ENCODE results near the gene CERS1.
"Not testable (repeated sequence)": the region's sequence is repeated elsewhere in the genome, so short reads cannot be mapped to it uniquely, and the experiment has no call there.

CERS1 gene

GRCh38 chr19:18919086-18919899 lies 23.3 kb upstream of the CERS1 start, which contains the start of the genes COPE and DDX49:
COPE (minus strand) TSS chr19:18919387; CDS start chr19:18919348, 39 bp downstream.
DDX49 (plus strand) TSS chr19:18919715; CDS start chr19:18919742, 27 bp downstream.
- DNase-seq (ENCODE audit: low read depth in 2 of 2) = peak; percentile 90 to 97

DNA sequence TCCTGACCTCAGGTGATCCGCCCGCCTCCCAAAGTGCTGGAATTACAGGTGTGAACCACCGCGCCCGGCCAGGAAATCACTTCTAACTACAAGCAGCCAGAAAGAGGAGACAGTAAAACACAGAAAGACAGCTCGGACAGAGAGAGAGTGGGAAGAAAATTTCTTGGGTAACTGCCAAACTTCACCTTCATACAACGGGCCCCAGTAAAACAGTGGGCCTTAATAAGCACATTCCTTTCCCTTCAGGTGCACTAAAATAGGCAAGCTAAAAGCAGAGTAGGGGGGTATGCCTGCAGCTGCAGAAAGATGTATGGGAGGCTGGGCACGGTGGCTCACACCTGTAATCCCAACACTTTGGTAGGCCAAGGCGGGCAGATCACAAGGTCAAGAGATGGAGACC lies 21.6 kb upstream of the CERS1 start:
- not testable (repeated sequence) for DNase-seq (ENCODE audit: low read depth in 2 of 2)

- no peak for DNase-seq (ENCODE audit: low read depth in 2 of 2)
Measured at GRCh38 chr19:18915639-18916038, 19.7 kb upstream of the CERS1 start.

DNA sequence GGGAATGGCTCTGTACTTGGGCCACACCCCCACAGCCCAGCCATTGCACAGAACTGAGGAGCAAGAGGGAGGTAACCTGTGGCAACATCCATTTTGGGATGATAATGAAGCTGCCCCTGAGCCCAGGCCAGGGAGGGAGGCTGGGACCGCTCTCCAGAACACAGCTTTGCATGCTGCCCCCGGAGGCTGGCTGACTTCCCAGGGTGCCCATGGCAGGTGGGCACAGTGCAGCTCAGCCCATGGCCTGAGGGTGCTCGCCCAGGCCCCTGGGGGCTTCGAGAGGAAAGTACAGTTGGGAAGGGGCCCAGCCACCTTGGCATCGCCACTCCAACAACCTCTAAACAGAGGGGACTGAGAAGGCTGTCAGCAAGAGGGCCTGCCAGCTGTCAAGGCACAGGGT lies 17.5 kb upstream of the CERS1 start:
- no peak for DNase-seq (ENCODE audit: low read depth in 2 of 2)

- DNase-seq (ENCODE audit: low read depth in 2 of 2) = no peak
Measured at GRCh38 chr19:18912933-18913332, 17.0 kb upstream of the CERS1 start.

- DNase-seq (ENCODE audit: low read depth in 2 of 2) = no peak
Measured at GRCh38 chr19:18910801-18911436, 15.0 kb upstream of the CERS1 start.

DNA sequence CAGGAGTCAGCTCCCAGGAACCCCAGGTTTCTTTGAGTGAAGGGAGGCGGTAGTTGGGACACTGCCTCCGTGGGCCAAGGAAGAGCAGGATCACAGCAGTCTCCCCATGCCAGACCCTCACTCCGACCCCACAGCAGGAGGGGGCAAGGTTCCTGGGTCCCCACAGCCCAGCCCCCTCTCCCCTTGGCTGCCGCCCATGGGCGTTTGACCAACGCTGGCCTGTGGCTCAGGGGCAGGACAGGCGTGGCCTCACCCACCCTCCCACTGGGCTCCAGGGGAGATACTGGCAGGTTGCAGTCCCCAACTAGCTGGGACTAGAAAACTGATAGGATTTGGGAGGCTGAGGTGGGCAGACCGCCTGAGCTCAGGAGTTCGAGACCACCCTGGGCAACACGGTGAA lies 14.1 kb upstream of the CERS1 start:
- no peak for DNase-seq (ENCODE audit: low read depth in 2 of 2)

DNA sequence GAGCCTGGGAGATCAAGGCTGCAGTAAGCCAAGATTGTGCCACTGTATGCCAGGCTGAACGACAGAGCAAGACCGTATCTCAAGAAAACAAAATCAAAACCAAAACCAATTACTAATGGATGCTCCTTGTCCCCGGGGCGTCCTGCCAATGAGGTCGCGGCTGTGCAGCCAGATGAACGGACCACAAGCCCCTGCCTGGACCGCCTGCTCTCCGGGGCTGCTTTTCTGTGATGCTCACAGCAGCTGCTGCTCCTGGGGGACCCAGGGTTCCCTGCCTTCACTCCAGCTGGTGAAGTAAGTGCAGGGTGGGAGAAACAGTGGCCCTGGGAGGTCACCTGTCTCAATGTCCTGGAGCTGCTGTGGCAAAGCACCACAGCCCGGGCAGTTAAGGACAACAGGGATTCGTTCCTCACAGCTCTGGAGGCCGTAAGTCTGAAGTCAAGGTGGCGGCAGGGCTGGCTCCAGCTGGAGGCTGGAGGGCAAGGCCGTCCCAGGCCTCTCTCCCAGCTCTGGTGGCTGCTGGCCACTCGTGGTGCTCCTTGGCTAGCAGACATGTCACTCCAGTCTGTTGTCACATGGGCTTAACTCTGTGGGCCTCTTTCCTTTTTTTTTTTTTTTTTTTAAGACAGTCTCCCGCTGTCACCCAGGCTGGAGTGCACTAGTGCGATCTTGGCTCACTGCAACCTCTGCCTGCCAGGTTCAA lies 13.1 kb upstream of the CERS1 start:
- DNase-seq (ENCODE audit: low read depth in 2 of 2) = no peak

DNA sequence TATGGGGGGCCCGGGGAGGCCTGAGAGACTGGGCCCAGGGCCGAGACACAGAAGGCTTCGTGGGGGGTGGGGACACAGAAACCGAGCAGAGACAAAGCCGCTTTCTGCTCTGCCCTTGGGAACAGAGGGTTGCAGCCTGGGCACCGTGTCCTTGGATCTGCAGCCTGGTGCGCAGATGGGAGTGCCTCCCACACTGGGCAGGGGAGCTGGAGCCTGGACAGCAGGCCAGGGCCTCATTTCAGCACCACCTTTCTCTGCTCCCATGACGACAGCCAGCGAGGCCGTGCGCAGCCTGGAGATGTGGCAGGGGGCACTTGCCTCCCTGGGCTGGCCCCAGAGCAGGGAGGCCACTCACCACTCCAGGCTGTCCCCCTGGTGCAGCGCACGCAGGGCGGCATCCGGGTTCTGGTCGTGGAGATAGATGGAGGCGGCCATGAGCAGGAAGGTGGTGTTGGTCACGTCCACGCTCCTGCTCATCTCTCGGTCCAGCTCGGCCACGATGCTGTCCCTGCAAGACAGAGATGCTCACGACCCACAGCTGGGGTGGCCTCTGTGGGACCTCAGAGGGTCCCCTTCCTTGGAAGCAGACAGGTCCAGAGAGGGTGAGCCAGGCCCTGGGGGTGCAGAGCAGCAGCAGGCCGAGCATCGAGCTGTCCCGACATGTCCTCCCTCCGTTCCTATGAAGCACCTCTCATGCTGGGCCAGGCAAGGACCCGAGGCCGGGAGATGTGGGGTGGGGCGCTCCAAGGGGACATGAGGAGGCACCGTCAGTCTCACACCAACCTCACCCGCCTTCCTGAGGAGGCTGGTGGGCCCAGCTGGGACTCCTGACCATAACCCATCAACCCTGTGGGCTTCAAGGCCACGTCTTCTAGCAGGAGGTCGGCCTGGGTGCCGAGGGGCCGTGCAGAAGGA lies 10.9 kb upstream of the CERS1 start:
- DNase-seq (ENCODE audit: low read depth in 2 of 2) = no peak

- DNase-seq (ENCODE audit: low read depth in 2 of 2) = no peak
Measured at GRCh38 chr19:18905513-18906236, 9.7 kb upstream of the CERS1 start.

GRCh38 chr19:18905058-18905456 lies 9.1 kb upstream of the CERS1 start:
- DNase-seq (ENCODE audit: low read depth in 2 of 2) = no peak

- no peak for DNase-seq (ENCODE audit: low read depth in 2 of 2)
Measured at GRCh38 chr19:18904334-18905057, 8.5 kb upstream of the CERS1 start.

DNA sequence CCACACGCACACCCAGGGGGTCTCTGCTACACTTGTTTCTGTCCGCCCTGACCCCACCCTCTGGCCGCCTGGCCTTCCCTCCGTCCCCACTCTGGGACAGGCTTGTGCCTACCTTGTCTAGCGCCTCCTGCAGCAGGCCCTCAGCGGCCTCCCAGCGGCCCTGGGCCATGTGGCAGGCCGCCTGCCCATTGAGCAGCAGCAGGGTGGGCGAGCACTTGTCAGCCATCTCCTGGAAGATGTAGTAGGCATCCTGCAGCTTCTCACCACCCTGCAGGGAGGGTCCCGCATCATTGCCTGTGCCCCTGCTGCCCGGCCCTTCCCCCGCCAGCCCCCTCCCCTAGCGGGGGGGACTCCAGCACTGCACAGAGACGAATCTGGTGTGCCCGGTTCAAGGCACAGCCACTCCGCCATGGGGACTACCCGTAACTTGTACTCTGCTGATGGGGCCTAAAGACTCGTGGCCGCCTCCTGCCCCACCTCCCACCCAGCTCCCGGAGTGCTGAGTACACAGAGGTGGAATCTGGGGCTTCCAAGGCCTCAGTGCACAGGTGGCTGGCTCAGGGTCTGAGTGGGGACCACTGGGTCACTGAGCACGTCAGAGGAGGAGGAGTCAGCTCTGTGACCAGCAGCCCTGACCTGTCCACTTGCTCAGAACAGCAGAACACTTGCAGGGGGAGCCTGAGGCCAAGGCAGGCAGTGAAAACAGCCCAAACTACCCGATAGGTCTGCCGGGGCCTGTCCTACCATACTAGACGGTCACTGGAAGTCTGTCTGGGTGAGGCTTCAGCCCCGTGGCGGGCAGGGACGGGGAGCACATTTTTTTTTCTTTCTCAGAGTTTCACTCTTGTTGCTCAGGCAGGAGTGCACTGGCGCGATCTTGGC lies 7.4 kb upstream of the CERS1 start:
- no peak for DNase-seq (ENCODE audit: low read depth in 2 of 2)

GRCh38 chr19:18902519-18902918 lies 6.6 kb upstream of the CERS1 start:
- DNase-seq (ENCODE audit: low read depth in 2 of 2) = not testable (repeated sequence)

DNA sequence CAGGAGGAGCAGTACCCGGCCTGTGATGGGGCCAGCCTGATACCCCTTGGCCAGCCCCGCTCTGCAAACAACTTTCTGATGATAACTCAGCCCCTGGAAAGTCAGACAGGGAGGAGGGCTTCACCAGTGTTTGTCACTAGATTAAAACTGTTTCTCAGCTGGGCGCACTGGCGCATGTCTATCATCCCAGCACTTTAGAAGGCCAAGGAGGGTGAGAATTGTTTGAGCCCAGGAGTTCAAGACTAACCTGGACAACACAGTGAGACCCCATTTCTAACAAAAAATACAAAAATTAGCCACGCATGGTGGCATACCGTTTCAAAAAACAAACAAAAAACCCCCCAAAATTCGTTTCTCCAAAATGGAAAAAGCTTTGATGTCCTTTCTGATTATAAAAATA lies 5.5 kb upstream of the CERS1 start:
- DNase-seq (ENCODE audit: low read depth in 2 of 2) = no peak

- DNase-seq (ENCODE audit: low read depth in 2 of 2) = no peak
Measured at GRCh38 chr19:18900700-18901481, 4.9 kb upstream of the CERS1 start.

DNA sequence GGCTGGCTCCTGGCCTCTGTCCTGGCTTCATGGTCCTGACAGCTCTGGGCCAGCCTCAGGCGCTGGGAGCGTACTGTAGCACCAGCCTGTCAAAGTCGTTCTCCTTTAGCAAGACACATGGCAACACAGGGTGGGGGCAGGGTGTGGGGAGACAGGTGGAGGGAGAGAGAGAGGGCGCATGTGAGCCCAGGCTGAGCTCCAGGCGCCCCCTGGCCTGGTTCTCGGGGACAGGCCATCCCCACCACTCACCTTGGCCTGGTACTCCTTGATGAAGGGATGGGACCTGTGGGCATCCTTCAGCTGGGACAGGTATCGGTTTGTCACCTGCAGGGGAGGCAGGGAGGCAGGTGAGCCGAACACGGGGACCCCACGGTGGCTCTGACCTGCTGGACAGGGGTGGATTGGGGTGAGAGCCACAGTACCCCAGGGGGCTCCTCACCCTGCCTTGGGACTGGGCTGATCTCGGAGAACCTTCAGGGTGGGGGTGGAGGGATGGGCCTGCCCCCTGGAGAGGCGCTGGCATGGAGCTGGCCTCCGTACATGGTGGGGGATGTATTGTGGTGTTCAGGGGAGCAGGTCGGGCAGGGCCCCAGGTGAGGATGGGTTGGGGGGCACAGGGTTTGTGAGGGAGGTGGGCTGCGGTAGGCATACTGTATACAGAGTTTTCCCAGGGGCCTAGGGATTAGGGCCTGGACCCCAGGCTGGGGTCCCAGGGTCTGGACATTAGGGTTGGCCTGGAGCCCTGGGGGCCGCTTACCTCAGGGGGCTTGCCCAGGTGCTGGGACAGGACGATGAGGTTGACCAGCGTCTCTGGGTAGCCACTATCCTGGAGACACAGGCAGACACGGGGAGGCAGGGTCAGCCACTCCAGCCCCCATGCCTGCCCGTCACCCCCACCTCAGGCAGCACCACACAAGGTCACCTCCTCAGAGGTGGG lies 3.9 kb upstream of the CERS1 start:
- DNase-seq (ENCODE audit: low read depth in 2 of 2) = no peak
